Colonic mucosa (tissue), 4 donors: ENCODE data around the gene LIN7C. TPM values are rescaled to one million over a fixed set of nuclear protein-coding genes. Genes with fewer than 3 reads are reported as not detected.

Source experiments
- DNase-seq: peaks from one replicate; pipeline ENCODE4 v3.0.0-alpha.2; 2020
- H3K27ac ChIP-seq: fragments of 200-600 bp; one replicate; pipeline ENCODE4 v1.8.0; 2021
- H3K27me3 ChIP-seq: fragments of 200-600 bp; one replicate; pipeline ENCODE4 v1.8.0; 2021
- H3K36me3 ChIP-seq: fragments of 200-600 bp; one replicate; pipeline ENCODE4 v1.8.0; 2021
- H3K4me1 ChIP-seq: fragments of 200-600 bp; one replicate; pipeline ENCODE4 v1.8.0; 2021; ENCODE audit warnings: mild to moderate bottlenecking
- H3K4me3 ChIP-seq: fragments of 200-600 bp; one replicate; pipeline ENCODE4 v1.8.0; 2021
- H3K9ac ChIP-seq, 2 donors: one replicate each; pipeline ENCODE4 v1.7.0; 2013; ENCODE audit warnings: control low read depth in 2 of 2, low read depth in 2 of 2, low read length in 2 of 2
- H3K9me3 ChIP-seq: fragments of 200-600 bp; one replicate; pipeline ENCODE4 v1.8.0; 2021
- CTCF ChIP-seq: fragments of 200-600 bp; IDR thresholded peaks from one replicate; pipeline ENCODE4 v1.8.0; 2022; ENCODE audit warnings: antibody characterized with exemption, mild to moderate bottlenecking
- intact Hi-C: fragments of 100-400 bp; cut with DNase I; formaldehyde crosslinking; loops from one replicate; pipeline ENCODE4 v1.14.1; 2022
- total RNA-seq, 2 donors: library from RNA; stranded (reverse); fragmentation: NEBNext Ultra II Directional in 1 of 2; extraction: Animal tissue kit (Norgen Biotek cat#: 25700) in 1 of 2; gene quantifications; one replicate each; pipeline ENCODE4 v1.2.1, GENCODE V29; 2021
- donor health status: healthy.
- donor health status: DM: no; HTN: no; CAD: no.
- donor health status: DM: no; HTN: no; CAD: no.

The LIN7C gene
- total RNA-seq, 2 donors from 2014 or later = 40.7 to 53.0 TPM

GRCh38 chr11:27532652-27533325 lies 26.2 kb upstream of the LIN7C start:
- no peak overlapping the region for H3K4me3 ChIP-seq
- TF ChIP-seq CTCF = no peak
- H3K9ac ChIP-seq = no peak overlapping the region
- H3K9me3 ChIP-seq = no peaks in the 10 kb centered on the region
- no peak for DNase-seq
- no peaks in the 10 kb centered on the region for H3K27me3 ChIP-seq
- no peaks in the 10 kb centered on the region for H3K4me1 ChIP-seq
- intact Hi-C loops = no loop called here
- H3K27ac ChIP-seq = no peak overlapping the region
- no peaks in the 10 kb centered on the region for H3K36me3 ChIP-seq

GRCh38 chr11:27528712-27529111 lies 22.1 kb upstream of the LIN7C start:
- no peaks in the 10 kb centered on the region for H3K27me3 ChIP-seq
- no peak for TF ChIP-seq CTCF
- DNase-seq = no peak
- H3K36me3 ChIP-seq = no peaks in the 10 kb centered on the region
- no peak overlapping the region for H3K27ac ChIP-seq
- no peak overlapping the region for H3K4me3 ChIP-seq
- no peak overlapping the region for H3K9ac ChIP-seq
- intact Hi-C loops = no loop called here
- no peaks in the 10 kb centered on the region for H3K4me1 ChIP-seq
- no peaks in the 10 kb centered on the region for H3K9me3 ChIP-seq

- intact Hi-C loops = no loop called here
- Histone ChIP-seq H3K9ac (no peak overlapping the region), H3K27me3 (no peaks in the 10 kb centered on the region), H3K9me3 (no peaks in the 10 kb centered on the region), H3K27ac (no peak overlapping the region), H3K4me3 (no peak overlapping the region), H3K4me1 (no peaks in the 10 kb centered on the region), H3K36me3 (no peaks in the 10 kb centered on the region)
- DNase-seq = no peak
- no peak for TF ChIP-seq CTCF
These were observed 20.0 kb upstream of the LIN7C start for GRCh38 chr11:27526535-27526934.

- no peak overlapping the region for H3K4me3 ChIP-seq
- no peak for DNase-seq
- intact Hi-C loops = no loop called here
- no peak overlapping the region for H3K9ac ChIP-seq
- no peaks in the 10 kb centered on the region for H3K27me3 ChIP-seq
- no peak overlapping the region for H3K27ac ChIP-seq
- no peaks in the 10 kb centered on the region for H3K36me3 ChIP-seq
- no peaks in the 10 kb centered on the region for H3K4me1 ChIP-seq
- no peak for TF ChIP-seq CTCF
- H3K9me3 ChIP-seq = no peaks in the 10 kb centered on the region
These were observed 19.4 kb upstream of the LIN7C start for GRCh38 chr11:27525824-27526516.

GRCh38 chr11:27524155-27524554 lies 17.6 kb upstream of the LIN7C start:
- intact Hi-C loops = no loop called here
- H3K9me3 ChIP-seq = no peaks in the 10 kb centered on the region
- no peaks in the 10 kb centered on the region for H3K36me3 ChIP-seq
- no peak for DNase-seq
- no peaks in the 10 kb centered on the region for H3K4me1 ChIP-seq
- no peak overlapping the region for H3K4me3 ChIP-seq
- H3K27ac ChIP-seq = no peak overlapping the region
- H3K9ac ChIP-seq = no peak overlapping the region
- no peak for TF ChIP-seq CTCF
- no peaks in the 10 kb centered on the region for H3K27me3 ChIP-seq
